Upper lobe of left lung (tissue), 6 donors: ENCODE measurements around the gene CBLN3. TPM values are rescaled to one million over a fixed set of nuclear protein-coding genes. Genes with fewer than 3 reads are reported as not detected.
A peak's percentile ranks its signal among the peaks of the same experiment; 100 is the strongest.

Experiments used
- ATAC-seq, 2 donors: fragments of 200-7000 bp; cut with Tn5 transposase; one replicate each; pipeline ENCODE4 v1.9.1; 2022; ENCODE audit warnings: mild to moderate bottlenecking in 2 of 2, moderate library complexity in 2 of 2; ENCODE audit not compliant: low FRiP score in 2 of 2
- DNase-seq, 2 donors: peaks; one replicate each; pipeline ENCODE4 v3.0.0-alpha.2; 2019 to 2020
- H3K27ac ChIP-seq, 4 donors: fragments of 200-600 bp; sonication (generic); one replicate each; pipeline ENCODE4 v1.5.1; 2016 to 2019
- H3K27me3 ChIP-seq, 4 donors: fragments of 200-600 bp; sonication (generic); one replicate each; pipeline ENCODE4 v1.5.1; 2017 to 2019
- H3K36me3 ChIP-seq, 4 donors: fragments of 200-600 bp; sonication (generic); one replicate each; pipeline ENCODE4 v1.5.1; 2016 to 2019
- H3K4me1 ChIP-seq, 4 donors: fragments of 200-600 bp; sonication (generic); one replicate each; pipeline ENCODE4 v1.5.1; 2018 to 2019
- H3K4me3 ChIP-seq, 4 donors: fragments of 200-600 bp; sonication (generic); one replicate each; pipeline ENCODE4 v1.5.1; 2017 to 2019; ENCODE audit warnings: mild to moderate bottlenecking in 2 of 4, moderate library complexity in 1 of 4
- H3K9me3 ChIP-seq, 4 donors: fragments of 200-600 bp; sonication (generic); one replicate each; pipeline ENCODE4 v1.5.1; 2018 to 2019
- EP300 ChIP-seq, 4 donors: sonication (generic); formaldehyde crosslinking; IDR thresholded peaks; one replicate each; pipeline ENCODE4 v1.5.1; 2017; ENCODE audit warnings: antibody characterized with exemption in 4 of 4, control low read depth in 2 of 4
- POLR2A ChIP-seq, 4 donors: fragments of 450-650 bp; IDR thresholded peaks; one replicate each; pipeline ENCODE4 v1.5.1; 2016 to 2017; ENCODE audit warnings: antibody characterized with exemption in 4 of 4, mild to moderate bottlenecking in 2 of 4
- POLR2AphosphoS5 ChIP-seq, 2 donors: sonication (generic); formaldehyde crosslinking; IDR thresholded peaks; one replicate each; pipeline ENCODE4 v1.5.1; 2017; ENCODE audit warnings: antibody characterized with exemption in 2 of 2
- WGBS, 2 donors: methylation state at CpG; one replicate each; pipeline ENCODE4 v1.1.5; 2017 to 2018; 5-methylcytosine and 5-hydroxymethylcytosine counted together
- total RNA-seq, 6 donors: library from RNA; depleted of rRNA in 4 of 6; stranded (reverse); fragments of >200 nt in 4 of 6; gene quantifications; one replicate each; pipeline versions ENCODE4 v1.1.0 to v1.2.1, GENCODE V29; 2016 to 2021
- TF ChIP-seq, protein P1 (sequence below), 6 experiments: fragments of 450-650 bp in 4 of 6; fragments of 200-600 bp in 2 of 6; sonication (generic) in 2 of 6; IDR thresholded peaks; one replicate each; pipeline ENCODE4 v1.5.1; 2016 to 2019; ENCODE audit warnings: antibody characterized with exemption in 6 of 6
- donor health status: DM: no; HTN: no; CAD: no; lungs with moderate emphysema.
- donor health status: DM: no; HTN: yes; CAD: no; lungs with severe emphysema.

Gene CBLN3
- total RNA-seq, 6 donors from 2014 or later: 1.1 to 4.2 (median 3.1) TPM

DNA sequence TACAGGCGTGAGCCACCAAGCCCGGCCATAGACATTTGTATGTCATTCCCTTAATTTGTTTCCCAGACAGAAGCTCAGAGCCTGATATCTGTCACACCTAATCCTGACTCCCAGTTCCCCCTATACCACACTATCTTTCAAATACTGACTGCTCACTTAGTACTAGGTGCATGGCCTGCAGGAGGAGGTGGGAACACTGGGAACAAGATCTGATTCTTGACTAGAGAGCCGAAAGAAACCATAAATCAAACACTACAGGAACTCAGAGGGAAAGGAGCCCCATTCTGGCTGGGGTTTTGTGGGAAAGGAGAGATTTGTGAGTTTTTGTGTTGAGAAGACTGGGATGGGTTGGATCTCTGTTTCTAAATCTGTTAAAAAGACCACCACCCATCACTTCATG is 5.2 kb upstream of the CBLN3 start:
- Histone ChIP-seq H3K9me3 (no peaks in the 10 kb centered on the region), H3K36me3 (peaks cover 26 to 78% (median 51%) of the 10 kb centered on the region in 4 donors), H3K4me1 (peaks cover 45 to 63% (median 48%) of the 10 kb centered on the region in 4 donors), H3K27me3 (no peaks in the 10 kb centered on the region), H3K27ac (no peak overlapping the region), H3K4me3 (no peak overlapping the region)
- ATAC-seq (no peak), DNase-seq (no peak)
- WGBS, 2 donors: 77 to 93% methylated on average over 3 of the region's 3 CpGs
- TF ChIP-seq, protein P1, sequence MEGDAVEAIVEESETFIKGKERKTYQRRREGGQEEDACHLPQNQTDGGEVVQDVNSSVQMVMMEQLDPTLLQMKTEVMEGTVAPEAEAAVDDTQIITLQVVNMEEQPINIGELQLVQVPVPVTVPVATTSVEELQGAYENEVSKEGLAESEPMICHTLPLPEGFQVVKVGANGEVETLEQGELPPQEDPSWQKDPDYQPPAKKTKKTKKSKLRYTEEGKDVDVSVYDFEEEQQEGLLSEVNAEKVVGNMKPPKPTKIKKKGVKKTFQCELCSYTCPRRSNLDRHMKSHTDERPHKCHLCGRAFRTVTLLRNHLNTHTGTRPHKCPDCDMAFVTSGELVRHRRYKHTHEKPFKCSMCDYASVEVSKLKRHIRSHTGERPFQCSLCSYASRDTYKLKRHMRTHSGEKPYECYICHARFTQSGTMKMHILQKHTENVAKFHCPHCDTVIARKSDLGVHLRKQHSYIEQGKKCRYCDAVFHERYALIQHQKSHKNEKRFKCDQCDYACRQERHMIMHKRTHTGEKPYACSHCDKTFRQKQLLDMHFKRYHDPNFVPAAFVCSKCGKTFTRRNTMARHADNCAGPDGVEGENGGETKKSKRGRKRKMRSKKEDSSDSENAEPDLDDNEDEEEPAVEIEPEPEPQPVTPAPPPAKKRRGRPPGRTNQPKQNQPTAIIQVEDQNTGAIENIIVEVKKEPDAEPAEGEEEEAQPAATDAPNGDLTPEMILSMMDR (IDR thresholded peaks at IDR 0.05): no peak
- TF ChIP-seq POLR2AphosphoS5 (IDR thresholded peaks at IDR 0.05): no peak

DNA sequence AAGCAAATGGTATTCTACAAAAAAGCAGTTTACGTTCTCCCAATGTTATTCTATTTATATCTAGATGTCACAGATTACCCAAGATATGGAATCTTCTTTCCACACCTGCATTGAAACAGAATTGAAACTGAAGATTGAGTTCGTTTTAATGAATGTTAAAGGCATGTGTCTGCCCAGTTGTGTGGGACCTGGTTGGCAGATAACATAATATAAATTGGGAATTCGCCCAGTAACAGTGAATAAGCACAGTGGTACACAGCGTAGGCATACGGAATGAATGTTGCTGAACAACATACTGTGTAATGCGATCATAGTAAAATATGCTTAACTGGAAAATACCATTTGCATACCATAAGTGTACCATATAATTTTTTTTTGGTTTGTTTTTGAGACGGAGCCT is 4.6 kb upstream of the CBLN3 start:
- Histone ChIP-seq H3K27ac (no peak overlapping the region), H3K36me3 (peaks cover 22 to 72% (median 45%) of the 10 kb centered on the region in 4 donors), H3K27me3 (no peaks in the 10 kb centered on the region), H3K9me3 (no peaks in the 10 kb centered on the region), H3K4me1 (peaks cover 48 to 65% (median 53%) of the 10 kb centered on the region in 4 donors), H3K4me3 (no peak overlapping the region)
- WGBS, 2 donors: 76 to 86% methylated on average over 7 of the region's 7 CpGs
- TF ChIP-seq POLR2A (IDR thresholded peaks at IDR 0.05): no peak
- TF ChIP-seq EP300 (IDR thresholded peaks at IDR 0.05): no peak
- TF ChIP-seq, protein P1 (IDR thresholded peaks at IDR 0.05): no peak
- TF ChIP-seq POLR2AphosphoS5 (IDR thresholded peaks at IDR 0.05): no peak
- ATAC-seq (no peak), DNase-seq (no peak)

DNA sequence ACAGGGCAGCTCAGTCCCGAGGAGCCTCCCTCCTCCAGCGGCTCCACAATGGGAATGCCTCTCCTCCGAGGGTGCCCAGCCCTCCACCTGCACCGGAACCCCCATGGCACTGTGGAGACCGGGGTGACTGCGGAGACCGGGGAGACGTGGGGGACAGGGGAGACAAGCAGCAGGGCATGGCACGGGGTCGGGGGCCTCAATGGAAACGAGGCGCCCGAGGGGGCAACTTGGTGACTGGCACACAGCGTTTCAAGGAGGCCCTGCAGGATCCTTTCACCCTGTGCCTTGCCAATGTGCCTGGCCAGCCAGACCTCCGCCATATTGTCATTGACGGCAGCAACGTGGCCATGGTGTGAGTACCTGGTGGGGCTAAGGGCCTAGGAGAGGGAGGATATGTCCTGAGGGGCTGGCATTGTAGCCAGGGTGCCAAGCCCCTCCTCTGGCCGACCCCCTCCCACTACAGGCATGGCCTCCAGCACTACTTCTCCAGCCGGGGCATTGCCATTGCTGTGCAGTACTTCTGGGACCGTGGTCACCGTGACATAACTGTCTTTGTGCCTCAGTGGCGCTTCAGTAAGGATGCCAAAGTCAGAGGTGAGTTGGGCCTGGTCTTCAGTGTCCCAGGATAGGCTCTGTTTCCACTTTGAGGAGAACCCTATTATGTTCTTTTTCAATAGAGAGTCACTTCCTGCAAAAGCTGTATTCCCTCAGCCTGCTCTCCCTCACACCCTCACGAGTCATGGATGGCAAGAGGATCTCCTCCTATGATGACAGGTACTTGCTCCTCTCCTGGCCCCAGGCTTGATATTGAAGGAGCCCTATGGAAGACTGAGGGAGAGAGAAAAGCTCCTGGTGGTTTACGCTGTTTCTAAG is 3.0 kb upstream of the CBLN3 start:
- H3K27ac ChIP-seq: peak overlapping the region in 3 of 4 donors; percentile 14 to 98 (median 42)
- peaks cover 19 to 56% (median 32%) of the 10 kb centered on the region in 4 donors for H3K36me3 ChIP-seq
- DNase-seq (peak in 1 of 2 donors; percentile 74), ATAC-seq (no peak)
- no peaks in the 10 kb centered on the region for H3K27me3 ChIP-seq
- no peak for TF ChIP-seq EP300 (IDR thresholded peaks at IDR 0.05)
- TF ChIP-seq, protein P1 (IDR thresholded peaks at IDR 0.05): no peak
- TF ChIP-seq POLR2A (IDR thresholded peaks at IDR 0.05): no peak
- no peak for TF ChIP-seq POLR2AphosphoS5 (IDR thresholded peaks at IDR 0.05)
- 86 to 89% methylated on average over 10 to 23 of the region's 24 CpGs for WGBS, 2 donors
- H3K9me3 ChIP-seq: no peaks in the 10 kb centered on the region
- H3K4me3 ChIP-seq: peak overlapping the region in 1 of 4 donors; percentile 58
- H3K4me1 ChIP-seq: peaks cover 36 to 56% (median 44%) of the 10 kb centered on the region in 4 donors

DNA sequence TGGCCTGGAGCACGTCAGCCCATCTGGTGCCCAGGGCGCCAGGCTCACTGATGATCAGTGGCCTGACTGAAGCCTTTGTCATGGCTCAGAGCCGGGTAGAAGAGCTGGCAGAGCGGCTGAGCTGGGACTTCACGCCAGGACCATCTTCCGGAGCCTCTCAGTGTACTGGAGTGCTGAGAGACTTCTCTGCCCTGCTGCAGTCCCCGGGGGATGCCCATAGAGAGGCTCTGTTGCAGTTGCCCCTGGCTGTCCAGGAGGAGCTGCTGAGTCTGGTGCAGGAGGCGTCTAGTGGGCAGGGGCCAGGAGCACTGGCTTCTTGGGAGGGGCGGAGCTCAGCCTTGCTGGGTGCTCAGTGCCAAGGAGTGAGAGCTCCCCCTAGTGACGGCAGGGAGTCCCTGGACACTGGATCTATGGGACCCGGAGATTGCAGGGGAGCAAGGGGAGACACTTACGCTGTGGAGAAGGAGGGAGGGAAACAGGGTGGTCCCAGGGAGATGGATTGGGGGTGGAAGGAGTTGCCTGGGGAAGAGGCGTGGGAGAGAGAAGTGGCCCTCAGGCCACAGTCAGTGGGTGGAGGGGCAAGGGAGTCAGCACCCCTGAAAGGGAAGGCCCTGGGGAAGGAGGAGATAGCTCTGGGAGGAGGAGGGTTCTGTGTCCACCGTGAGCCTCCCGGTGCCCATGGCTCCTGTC is 2.2 kb upstream of the CBLN3 start:
- Histone ChIP-seq H3K27ac (peak overlapping the region; percentile 94 to 98 (median 96)), H3K4me3 (peak overlapping the region in 3 of 4 donors; percentile 58 to 80 (median 59)), H3K9me3 (no peaks in the 10 kb centered on the region), H3K36me3 (peaks cover 13 to 50% (median 28%) of the 10 kb centered on the region in 4 donors), H3K27me3 (no peaks in the 10 kb centered on the region), H3K4me1 (peaks cover 29 to 53% (median 36%) of the 10 kb centered on the region in 4 donors)
- peak; percentile 47 to 94 for DNase-seq
- TF ChIP-seq POLR2A (IDR thresholded peaks at IDR 0.05) (no peak), POLR2AphosphoS5 (IDR thresholded peaks at IDR 0.05) (peak in 1 of 2 donors; percentile 26)
- TF ChIP-seq, protein P1 (IDR thresholded peaks at IDR 0.05): peak; percentile 90 to 97 (median 94)
- WGBS, 2 donors: 34 to 45% methylated on average over 5 to 15 of the region's 15 CpGs
- ATAC-seq: peak; percentile 86 to 89
